Measurements from ENCODE around the gene IGF1.

IGF1 gene

DNA sequence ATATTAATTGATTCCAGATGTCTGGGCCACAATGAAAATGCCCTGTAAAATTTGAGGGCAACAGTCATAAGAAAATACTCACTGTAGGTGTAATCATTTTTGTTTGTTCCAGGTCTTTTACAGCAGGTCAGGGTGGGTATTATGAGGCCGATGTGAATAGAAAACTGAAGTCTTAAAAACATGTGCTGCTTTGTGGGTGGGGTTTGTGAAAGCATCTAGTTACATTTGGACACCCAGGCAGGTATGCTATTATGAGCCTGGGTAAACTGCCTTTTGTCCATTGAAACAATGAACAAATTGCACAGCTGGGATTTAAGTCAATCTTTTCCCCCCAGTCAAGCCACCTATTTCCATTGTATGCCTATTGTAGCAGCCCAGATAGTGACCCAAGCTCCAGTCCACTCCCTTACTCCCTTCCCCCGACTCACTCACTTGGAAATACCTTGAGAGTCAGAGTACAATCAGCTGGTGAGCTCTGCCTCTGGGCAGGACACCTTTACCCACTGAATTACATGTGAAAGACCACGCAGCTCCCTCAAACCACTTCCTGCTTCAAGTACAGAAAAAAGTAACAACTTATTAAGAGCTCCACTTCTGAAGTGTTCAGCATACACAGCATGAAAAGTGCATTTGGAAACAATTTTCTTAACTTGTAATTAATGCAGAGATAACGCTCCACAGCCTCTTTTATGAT lies 1.8 kb downstream of the IGF1 start:
- Histone ChIP-seq H3K4me3 (ENCODE audit: low read depth, low read length) (no peak overlapping the region), H3K4me1 (ENCODE audit: control insufficient read depth, insufficient read depth, low read length) (peaks cover 13% of the 10 kb centered on the region), H3K27me3 (ENCODE audit: control insufficient read depth, insufficient read depth, low read length) (no peaks in the 10 kb centered on the region), H3K27ac (ENCODE audit: low read depth, low read length) (no peak overlapping the region), H3K36me3 (ENCODE audit: control insufficient read depth, insufficient read depth, low read length) (no peaks in the 10 kb centered on the region), H3K9ac (ENCODE audit: low read length) (no peak overlapping the region), H3K9me3 (ENCODE audit: control insufficient read depth, insufficient read depth, low read depth, low read length) (no peaks in the 10 kb centered on the region)

DNA sequence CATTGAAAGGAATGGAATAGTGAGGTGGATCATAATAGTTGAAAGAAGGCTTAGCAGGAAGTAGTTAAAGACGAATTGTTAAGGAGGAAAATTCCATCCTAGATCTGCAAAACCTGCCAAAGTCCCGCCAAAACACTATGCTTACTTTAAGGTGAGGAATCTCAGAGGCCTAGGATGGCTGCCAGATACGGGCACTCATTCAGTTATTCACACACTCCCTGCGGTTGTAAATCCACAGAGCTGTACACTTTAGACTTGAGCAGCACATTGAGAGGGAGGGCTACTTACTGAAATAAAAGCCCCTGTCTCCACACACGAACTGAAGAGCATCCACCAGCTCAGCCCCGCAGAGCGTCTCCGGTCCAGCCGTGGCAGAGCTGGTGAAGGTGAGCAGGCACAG lies 5.0 kb downstream of the IGF1 start:
- Histone ChIP-seq H3K27ac (ENCODE audit: low read depth, low read length) (no peak overlapping the region), H3K9ac (ENCODE audit: low read length) (no peak overlapping the region), H3K4me3 (ENCODE audit: low read depth, low read length) (no peak overlapping the region)

DNA sequence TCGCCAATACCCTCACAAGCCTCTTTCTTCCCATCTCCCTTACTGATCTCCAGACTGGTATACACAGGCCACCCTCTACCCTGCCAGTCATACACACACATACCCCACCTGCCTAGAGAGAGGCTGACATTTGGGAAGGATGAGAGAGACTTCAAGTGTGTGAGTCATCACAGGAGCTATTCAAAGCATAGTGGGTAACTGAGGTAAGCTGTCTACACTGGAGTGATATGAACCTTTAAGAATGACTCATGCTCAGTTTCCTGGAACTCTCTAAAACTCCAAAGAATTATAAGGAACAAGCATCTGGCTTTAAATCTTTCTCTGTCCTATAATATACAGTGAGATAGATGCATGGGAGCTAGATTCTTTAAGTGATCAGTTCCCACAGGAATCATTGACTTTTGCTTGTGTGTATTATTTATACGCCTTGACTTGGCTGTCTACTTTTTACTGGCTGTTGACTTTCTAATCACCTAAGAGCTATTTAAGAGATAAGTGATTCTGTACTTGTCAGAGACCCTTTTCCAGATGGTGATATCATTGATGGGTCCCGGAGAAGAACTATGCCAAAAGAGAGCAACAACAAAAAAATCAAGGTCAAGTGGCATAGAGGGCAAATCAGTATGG lies 5.8 kb downstream of the IGF1 start:
- Histone ChIP-seq H3K27me3 (ENCODE audit: control insufficient read depth, insufficient read depth, low read length) (no peaks in the 10 kb centered on the region), H3K4me1 (ENCODE audit: control insufficient read depth, insufficient read depth, low read length) (peaks cover 13% of the 10 kb centered on the region), H3K36me3 (ENCODE audit: control insufficient read depth, insufficient read depth, low read length) (no peaks in the 10 kb centered on the region), H3K27ac (ENCODE audit: low read depth, low read length) (no peak overlapping the region), H3K4me3 (ENCODE audit: low read depth, low read length) (no peak overlapping the region), H3K9me3 (ENCODE audit: control insufficient read depth, insufficient read depth, low read depth, low read length) (no peaks in the 10 kb centered on the region), H3K9ac (ENCODE audit: low read length) (no peak overlapping the region)

More for the DNA sequence above, 5.0 kb downstream of the IGF1 start:
- H3K9me3 ChIP-seq (ENCODE audit: control insufficient read depth, insufficient read depth, low read depth, low read length), result no peaks in the 10 kb centered on the region
- no peaks in the 10 kb centered on the region for H3K36me3 ChIP-seq (ENCODE audit: control insufficient read depth, insufficient read depth, low read length)
- H3K27me3 ChIP-seq (ENCODE audit: control insufficient read depth, insufficient read depth, low read length), result no peaks in the 10 kb centered on the region
- H3K4me1 ChIP-seq (ENCODE audit: control insufficient read depth, insufficient read depth, low read length), result peaks cover 13% of the 10 kb centered on the region

- no peak overlapping the region for H3K4me3 ChIP-seq (ENCODE audit: low read depth, low read length)
Observed at GRCh38 chr12:102472496-102472895, 7.9 kb downstream of the IGF1 start.

GRCh38 chr12:102471556-102471955 lies 8.8 kb downstream of the IGF1 start:
- no peaks in the 10 kb centered on the region for H3K4me1 ChIP-seq (ENCODE audit: control insufficient read depth, insufficient read depth, low read length)
- no peaks in the 10 kb centered on the region for H3K36me3 ChIP-seq (ENCODE audit: control insufficient read depth, insufficient read depth, low read length)
- H3K27me3 ChIP-seq (ENCODE audit: control insufficient read depth, insufficient read depth, low read length), result no peaks in the 10 kb centered on the region
- no peaks in the 10 kb centered on the region for H3K9me3 ChIP-seq (ENCODE audit: control insufficient read depth, insufficient read depth, low read depth, low read length)
- no peak overlapping the region for H3K27ac ChIP-seq (ENCODE audit: low read depth, low read length)
- no peak overlapping the region for H3K9ac ChIP-seq (ENCODE audit: low read length)
- H3K4me3 ChIP-seq (ENCODE audit: low read depth, low read length), result no peak overlapping the region

More at GRCh38 chr12:102472496-102472895, 7.9 kb downstream of the IGF1 start:
- Histone ChIP-seq H3K36me3 (ENCODE audit: control insufficient read depth, insufficient read depth, low read length) (no peaks in the 10 kb centered on the region), H3K9ac (ENCODE audit: low read length) (no peak overlapping the region), H3K9me3 (ENCODE audit: control insufficient read depth, insufficient read depth, low read depth, low read length) (no peaks in the 10 kb centered on the region), H3K4me1 (ENCODE audit: control insufficient read depth, insufficient read depth, low read length) (no peaks in the 10 kb centered on the region), H3K27ac (ENCODE audit: low read depth, low read length) (no peak overlapping the region), H3K27me3 (ENCODE audit: control insufficient read depth, insufficient read depth, low read length) (no peaks in the 10 kb centered on the region)

DNA sequence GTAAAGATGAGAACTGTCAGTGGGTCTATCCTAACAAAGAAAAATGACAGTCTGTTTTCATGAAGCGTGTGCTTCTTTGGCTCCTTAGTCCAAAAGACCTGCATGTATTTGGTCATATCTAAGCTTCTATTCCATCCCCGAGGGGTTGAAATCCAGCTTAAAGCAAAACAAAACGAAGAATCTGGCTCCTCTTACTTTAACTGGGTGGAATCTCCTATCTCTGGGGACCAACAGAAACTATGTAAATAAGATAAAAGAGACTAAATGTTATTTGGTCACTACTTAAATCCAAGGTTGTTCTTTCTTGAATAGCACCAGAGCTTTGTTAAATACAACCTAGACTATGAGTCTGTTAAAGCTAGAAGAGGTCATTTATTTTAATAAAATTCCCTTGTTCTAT lies 9.4 kb downstream of the IGF1 start:
- H3K9ac ChIP-seq (ENCODE audit: low read length), result no peak overlapping the region
- no peak overlapping the region for H3K27ac ChIP-seq (ENCODE audit: low read depth, low read length)
- H3K36me3 ChIP-seq (ENCODE audit: control insufficient read depth, insufficient read depth, low read length), result no peaks in the 10 kb centered on the region
- H3K4me3 ChIP-seq (ENCODE audit: low read depth, low read length), result no peak overlapping the region
- no peaks in the 10 kb centered on the region for H3K9me3 ChIP-seq (ENCODE audit: control insufficient read depth, insufficient read depth, low read depth, low read length)
- H3K27me3 ChIP-seq (ENCODE audit: control insufficient read depth, insufficient read depth, low read length), result no peaks in the 10 kb centered on the region
- H3K4me1 ChIP-seq (ENCODE audit: control insufficient read depth, insufficient read depth, low read length), result no peaks in the 10 kb centered on the region

DNA sequence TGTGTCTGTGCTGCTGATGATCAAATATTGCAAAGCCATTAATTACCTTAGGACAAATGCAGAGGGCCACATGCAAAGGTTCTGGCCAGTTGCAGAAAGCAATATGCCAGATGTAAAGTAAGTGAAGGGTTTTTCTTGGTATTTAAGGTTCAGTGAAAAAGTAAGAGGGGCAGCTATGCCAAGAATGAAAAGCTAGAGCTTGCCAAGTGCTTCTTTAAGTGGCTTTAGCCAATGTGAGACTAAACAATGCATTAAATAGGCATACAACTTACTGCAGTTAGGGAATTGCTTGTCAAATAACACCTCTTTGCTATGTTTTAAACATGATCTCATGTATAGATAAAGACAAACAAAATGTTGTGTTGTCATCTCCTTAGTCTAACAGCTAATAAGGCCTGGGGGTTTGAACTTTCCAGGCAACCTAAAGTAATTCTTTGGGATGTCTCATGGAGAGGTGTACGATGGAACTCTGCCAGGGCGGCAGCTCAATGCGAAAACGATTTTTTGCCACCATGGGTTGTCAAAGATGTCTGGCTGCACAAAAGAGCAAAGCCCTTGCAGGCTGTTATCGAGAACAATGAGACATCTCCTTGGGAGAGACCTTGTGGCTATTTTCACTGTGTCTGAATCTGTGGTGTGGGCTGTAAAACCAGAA lies 12.0 kb downstream of the IGF1 start:
- Histone ChIP-seq H3K9ac (ENCODE audit: low read length) (no peak overlapping the region), H3K27ac (ENCODE audit: low read depth, low read length) (no peak overlapping the region), H3K4me3 (ENCODE audit: low read depth, low read length) (no peak overlapping the region), H3K9me3 (ENCODE audit: control insufficient read depth, insufficient read depth, low read depth, low read length) (no peaks in the 10 kb centered on the region), H3K36me3 (ENCODE audit: control insufficient read depth, insufficient read depth, low read length) (no peaks in the 10 kb centered on the region), H3K4me1 (ENCODE audit: control insufficient read depth, insufficient read depth, low read length) (no peaks in the 10 kb centered on the region), H3K27me3 (ENCODE audit: control insufficient read depth, insufficient read depth, low read length) (no peaks in the 10 kb centered on the region)

GRCh38 chr12:102465762-102466560 lies 14.4 kb downstream of the IGF1 start:
- Histone ChIP-seq H3K4me1 (ENCODE audit: control insufficient read depth, insufficient read depth, low read length) (no peaks in the 10 kb centered on the region), H3K36me3 (ENCODE audit: control insufficient read depth, insufficient read depth, low read length) (no peaks in the 10 kb centered on the region), H3K9me3 (ENCODE audit: control insufficient read depth, insufficient read depth, low read depth, low read length) (no peaks in the 10 kb centered on the region), H3K27me3 (ENCODE audit: control insufficient read depth, insufficient read depth, low read length) (no peaks in the 10 kb centered on the region), H3K4me3 (ENCODE audit: low read depth, low read length) (no peak overlapping the region), H3K27ac (ENCODE audit: low read depth, low read length) (no peak overlapping the region), H3K9ac (ENCODE audit: low read length) (no peak overlapping the region)

- Histone ChIP-seq H3K27ac (ENCODE audit: low read depth, low read length) (no peak overlapping the region), H3K9ac (ENCODE audit: low read length) (no peak overlapping the region), H3K4me1 (ENCODE audit: control insufficient read depth, insufficient read depth, low read length) (no peaks in the 10 kb centered on the region), H3K9me3 (ENCODE audit: control insufficient read depth, insufficient read depth, low read depth, low read length) (no peaks in the 10 kb centered on the region), H3K27me3 (ENCODE audit: control insufficient read depth, insufficient read depth, low read length) (no peaks in the 10 kb centered on the region), H3K36me3 (ENCODE audit: control insufficient read depth, insufficient read depth, low read length) (no peaks in the 10 kb centered on the region), H3K4me3 (ENCODE audit: low read depth, low read length) (no peak overlapping the region)
Observed at GRCh38 chr12:102463659-102464249, 16.6 kb downstream of the IGF1 start.

DNA sequence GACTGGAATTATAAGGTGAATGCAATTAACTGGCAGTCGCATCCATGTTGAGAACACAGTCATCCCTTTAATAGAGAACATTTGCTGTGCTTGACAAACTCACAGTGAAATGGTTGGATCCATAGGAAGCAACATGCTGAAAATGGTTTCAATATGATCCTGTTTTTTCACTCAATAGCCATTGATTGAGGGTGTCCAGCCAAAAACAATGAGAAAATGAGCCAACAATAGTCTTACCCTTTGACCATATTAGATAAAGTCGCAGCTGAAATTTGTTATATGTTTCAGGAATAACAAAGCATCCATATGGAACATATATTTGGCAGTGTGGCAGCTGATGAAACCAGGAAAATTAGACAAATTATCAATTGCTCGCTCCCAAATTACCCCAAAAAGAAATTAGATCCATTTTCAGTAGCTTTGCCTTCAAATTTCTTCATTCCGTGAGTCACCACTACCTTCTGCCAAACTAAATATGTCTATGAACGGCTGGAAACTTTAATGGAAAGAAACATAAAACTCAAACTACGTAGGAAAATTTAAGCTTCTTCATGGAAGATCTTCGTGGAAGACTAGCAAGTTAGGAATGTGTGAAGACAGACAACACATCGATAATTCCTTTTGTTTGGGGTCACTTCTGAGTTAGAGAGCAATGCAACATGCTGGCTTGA lies 17.4 kb downstream of the IGF1 start:
- Histone ChIP-seq H3K27ac (ENCODE audit: low read depth, low read length) (no peak overlapping the region), H3K27me3 (ENCODE audit: control insufficient read depth, insufficient read depth, low read length) (no peaks in the 10 kb centered on the region), H3K9me3 (ENCODE audit: control insufficient read depth, insufficient read depth, low read depth, low read length) (no peaks in the 10 kb centered on the region), H3K4me1 (ENCODE audit: control insufficient read depth, insufficient read depth, low read length) (no peaks in the 10 kb centered on the region), H3K9ac (ENCODE audit: low read length) (no peak overlapping the region), H3K4me3 (ENCODE audit: low read depth, low read length) (no peak overlapping the region), H3K36me3 (ENCODE audit: control insufficient read depth, insufficient read depth, low read length) (no peaks in the 10 kb centered on the region)

Data from HUES6 (cell line).